HG03575 (cell line): ENCODE measurements around the gene SHB.
A peak's percentile ranks its signal among the peaks of the same experiment; 100 is the strongest.

Source experiments
- ATAC-seq: cut with Tn5 transposase; IDR thresholded peaks from one replicate; pipeline ENCODE4 v1.9.1; 2021; ENCODE audit not compliant: unreplicated experiment, insufficient number of reproducible peaks, low FRiP score; ENCODE audit errors: extremely low read depth

SHB gene

DNA sequence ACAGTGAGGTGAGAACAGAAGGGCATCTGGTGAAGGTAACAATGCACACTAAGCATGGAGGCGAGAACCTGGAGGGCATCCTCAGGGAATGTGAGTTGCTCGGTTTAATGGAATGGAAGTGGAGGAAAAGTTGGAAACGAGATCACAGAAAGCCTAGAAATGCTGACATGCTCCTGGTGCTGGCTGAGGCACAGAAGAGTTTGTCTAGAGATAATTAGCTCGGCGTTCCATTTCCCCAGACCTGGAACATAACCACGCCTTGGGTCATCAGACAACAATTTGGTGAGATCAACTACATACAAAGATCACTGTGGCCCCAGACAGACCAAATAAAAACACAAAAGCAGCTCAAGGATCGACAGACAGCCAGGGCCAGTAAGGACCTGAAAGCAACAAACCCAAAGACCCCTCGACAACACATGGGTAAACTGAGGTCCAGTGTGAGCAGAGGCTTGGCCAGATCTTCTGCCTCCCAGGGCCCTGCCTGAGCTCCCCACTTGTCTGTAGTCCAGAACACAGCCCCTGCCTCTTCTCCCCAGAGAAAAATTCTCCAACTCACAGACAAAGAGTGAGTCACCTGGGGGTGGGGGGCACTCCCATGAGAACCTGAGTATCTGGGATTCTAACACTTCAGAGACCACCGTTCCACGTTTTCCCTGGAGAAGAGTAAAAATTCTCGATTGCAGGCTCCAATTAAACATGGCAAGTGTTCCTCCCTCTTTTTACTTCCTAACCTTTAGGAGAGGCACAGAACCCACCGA is 52.5 kb downstream of the SHB start:
- ATAC-seq: no peak

DNA sequence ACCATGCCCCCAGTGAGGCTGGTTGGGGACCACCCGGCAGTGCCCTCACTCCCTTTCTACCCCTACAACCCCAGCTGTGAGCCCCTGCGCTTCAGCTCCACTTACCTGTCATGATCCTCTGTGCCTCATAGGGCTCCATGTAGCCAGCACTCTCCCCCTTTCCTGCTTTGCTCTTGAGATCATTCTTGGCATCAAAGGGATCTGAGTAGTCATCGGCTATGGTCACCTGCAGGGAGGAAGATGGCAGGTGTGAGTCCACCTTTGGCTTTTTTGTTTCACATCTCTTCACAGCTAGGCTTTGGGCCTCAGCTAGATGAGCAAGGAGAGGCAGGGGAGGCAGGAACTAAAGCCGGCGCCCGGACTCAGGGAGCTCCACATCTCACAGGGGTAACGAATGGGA is 53.1 kb downstream of the SHB start:
- ATAC-seq: no peak

DNA sequence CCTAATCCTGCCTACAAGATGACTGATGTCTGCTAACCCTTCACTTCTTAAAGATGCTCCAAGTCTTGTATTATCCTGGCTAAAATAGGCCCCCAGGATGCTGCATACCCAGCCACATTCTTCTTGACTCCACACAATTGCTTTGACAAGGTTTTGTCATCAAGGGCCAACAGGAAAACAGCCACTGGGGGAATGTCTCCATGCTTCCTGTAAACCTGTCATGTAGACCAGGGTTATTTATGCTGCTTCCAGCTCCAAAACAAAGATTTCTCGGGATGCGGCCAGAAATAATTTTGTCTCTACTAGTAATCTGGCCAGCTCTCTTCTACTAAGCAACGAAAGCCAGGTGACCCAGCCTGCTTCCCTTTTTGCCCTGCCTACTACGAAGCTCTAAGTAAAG is 53.8 kb downstream of the SHB start:
- no peak for ATAC-seq

DNA sequence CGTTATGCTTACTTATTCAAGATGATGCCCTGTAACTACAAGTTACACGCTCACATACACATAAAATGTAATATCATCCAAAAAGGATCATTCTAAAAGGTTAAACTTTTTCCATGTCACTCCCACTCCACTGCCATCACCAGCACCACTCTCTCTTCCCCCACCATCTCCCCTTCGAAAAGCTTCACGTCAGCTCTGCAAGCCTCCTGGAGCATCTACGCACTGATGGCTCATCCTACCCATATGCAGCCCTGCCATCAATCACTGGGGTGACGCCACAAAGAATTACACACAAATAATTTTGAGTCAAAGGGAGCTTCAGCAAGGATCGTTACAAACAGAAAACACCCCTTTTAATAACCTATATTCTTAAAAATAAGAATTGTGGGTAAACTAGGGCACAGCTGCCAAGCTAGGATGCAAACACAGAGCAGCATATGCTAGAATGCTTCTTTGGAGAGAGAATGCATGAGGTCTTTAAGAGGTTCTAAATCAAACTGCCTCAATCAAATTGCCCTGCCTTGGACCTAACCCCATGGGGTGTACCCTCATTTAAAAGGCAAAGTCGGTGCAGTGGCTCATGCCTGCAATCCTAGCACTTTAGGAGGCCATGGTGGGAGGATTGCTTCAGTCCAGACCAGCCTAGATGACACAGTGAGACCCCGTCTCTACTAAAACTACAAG is 56.1 kb downstream of the SHB start:
- no peak for ATAC-seq

DNA sequence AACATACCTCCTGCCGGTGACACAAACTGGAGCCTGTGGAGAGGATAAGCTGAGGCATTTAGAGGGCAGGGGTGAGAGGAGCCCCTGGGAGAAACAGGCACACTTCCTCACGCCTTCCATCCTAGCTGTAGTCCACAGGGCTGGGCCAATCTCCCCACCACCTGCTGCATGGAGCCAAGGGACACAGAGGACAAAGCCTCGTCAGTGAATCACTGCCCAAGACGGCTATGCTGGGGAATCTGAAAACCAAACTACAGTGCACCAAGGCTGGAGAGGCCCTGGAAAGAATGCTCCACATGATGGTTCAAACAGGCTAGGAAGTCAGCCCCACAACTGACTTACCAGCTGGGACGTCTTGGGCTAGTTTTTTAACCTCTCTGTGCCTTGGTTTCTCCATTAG is 57.0 kb downstream of the SHB start:
- ATAC-seq: no peak

DNA sequence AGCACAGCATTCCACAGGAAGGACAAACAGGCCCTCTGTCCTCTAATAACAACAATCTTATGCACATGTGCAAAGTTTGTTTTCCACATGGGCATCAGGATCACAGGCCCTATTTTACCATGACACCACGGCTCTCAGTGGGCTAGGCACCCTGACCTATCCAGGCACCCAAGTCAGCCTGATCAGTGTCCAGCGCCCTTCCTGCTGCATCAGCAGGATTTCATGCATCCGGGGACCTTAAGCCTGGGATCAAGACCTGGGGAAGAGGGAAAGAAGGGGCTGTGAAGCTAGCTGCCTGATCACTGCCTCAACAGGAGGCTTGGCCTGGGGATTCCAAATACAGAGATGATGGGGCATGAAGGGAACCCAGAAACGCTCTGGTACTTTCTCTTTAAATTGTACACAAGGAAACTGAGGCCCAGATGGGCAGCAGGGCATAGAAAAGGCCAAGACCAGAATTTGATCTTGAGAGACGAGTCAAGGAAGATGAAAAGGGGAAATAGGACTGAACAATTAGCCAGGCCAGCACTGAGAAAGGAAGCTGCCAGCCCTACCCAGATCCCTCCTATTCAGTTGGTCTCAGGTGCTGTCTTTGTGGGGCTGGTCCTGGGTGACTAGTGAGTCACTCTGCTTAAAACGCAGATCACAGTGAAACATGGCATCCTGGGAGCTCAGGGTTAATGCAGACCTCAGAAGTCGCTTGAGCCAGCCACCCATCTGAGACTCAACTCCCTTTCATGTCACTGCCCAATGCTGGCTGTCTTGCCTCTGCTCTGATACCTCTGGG is 57.9 kb downstream of the SHB start:
- no peak for ATAC-seq

DNA sequence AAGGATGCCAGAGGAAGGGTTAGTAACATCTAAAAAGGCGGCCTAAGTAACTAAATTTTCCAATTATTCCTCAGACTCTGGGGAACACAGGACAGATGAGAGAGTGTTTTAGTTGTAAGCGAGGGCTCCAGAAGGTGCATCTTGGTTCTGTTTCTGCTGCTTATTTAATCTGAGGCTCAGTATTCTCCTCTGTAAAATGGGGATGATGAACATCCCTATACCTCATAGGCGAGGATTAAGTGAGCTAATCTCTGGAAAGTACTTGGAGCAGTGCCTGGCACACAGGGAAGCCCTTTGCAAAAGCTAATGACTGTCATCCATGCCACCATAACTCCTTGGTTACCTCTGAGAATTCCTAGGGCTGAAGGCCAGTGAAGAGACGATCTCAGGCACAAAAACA is 59.0 kb downstream of the SHB start:
- ATAC-seq: no peak

DNA sequence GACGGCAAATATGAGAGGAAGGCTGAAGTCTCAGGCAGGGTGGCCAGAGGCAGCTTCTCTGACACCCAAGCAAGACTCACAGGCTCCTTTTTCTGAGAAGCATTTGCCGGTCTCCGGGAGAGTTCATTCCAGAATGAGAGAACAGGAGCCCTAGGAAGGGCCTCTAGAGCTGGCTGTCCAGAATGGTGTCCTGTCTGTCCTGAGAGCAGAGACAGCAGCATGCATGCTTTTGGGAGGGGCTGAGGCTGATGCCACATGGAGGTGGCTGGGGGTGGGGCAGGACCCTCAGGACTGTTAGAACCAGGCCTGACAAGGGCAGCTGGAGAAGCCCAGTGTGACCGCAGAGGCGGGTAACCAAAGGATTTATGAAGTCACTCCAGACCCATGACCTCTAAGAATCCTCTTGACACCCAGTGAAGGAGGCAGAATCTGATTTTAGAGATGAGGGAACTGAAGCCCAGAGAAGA is 60.0 kb downstream of the SHB start:
- ATAC-seq: no peak

DNA sequence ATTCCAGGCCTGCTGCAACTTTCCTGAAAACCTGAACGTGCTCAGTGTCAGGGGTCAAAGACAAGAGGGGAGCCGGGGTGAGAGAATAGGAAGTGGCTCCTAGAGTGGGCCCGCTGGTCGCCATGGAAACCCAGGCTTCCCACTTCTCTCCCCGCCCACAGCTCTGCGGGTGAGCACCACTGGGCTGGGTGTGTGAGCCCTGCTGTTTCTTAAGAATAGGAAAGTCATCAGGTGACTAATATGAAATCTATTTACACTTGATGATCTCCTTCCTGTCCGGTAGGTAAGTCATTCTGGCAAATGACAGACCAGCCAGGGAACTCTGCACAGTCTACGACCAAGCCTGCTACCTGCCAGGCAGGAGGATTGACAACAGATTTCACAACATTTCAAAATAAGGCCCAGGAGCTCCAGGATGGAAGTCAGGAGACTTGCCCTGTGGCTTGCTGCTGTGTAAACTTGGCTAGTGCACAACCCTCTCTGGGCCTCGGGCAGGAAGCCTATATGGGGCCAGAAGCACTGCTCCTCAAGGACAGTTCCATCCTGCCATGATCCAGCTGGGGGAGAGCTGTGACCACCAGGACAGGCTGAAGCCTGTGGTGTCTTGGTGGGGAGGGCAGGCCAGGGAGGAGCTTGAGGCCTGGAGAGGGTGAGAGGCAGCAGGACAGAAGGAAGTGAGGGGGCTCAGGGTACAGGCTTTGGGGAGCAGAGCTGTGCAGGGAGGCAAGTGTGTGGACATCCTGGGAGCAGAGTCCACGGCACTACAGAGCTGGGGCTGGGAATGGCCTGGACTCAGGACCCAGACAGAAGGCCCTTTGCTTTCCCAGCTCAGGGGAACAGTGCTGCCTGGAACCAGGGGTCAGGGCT is 60.6 kb downstream of the SHB start:
- peak; percentile 75 for ATAC-seq

DNA sequence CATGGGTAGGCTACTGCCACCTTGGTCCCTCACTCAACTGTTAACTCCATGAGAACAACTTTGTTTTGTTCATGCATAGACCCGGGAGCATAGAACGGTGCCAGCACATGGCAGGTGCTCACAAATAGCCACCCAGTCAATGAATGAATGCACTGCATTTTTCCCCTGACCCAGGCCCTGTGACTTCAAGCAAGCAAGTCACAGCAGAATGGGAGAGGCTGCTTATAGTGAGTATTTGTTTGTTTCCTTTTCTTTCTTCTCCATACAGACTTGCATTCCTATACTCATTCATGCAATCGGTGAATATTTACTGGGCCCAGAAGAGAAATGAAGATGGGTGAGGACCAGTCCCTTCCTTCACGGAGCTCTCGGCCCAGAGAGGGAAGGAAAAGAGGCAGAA is 62.0 kb downstream of the SHB start:
- ATAC-seq: no peak

DNA sequence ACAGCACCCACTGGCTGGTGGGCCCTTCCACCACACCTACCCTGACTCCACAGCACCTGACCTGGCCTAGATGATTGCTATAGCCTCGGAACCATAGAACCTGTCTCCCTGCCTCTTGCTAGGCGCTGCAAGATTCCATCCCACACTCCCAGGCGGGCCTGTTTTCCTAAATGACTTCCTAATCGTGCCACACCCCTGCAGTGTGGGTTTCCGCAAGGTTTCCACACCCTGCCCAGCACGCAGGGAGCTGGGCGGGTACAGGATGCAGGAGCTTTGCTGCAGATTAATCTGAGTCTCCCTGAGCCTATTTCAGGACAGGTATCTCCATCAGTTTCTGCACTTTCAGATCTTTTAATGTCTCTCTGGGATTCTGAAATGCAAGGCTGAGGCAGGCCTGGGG is 62.9 kb downstream of the SHB start:
- ATAC-seq: no peak

DNA sequence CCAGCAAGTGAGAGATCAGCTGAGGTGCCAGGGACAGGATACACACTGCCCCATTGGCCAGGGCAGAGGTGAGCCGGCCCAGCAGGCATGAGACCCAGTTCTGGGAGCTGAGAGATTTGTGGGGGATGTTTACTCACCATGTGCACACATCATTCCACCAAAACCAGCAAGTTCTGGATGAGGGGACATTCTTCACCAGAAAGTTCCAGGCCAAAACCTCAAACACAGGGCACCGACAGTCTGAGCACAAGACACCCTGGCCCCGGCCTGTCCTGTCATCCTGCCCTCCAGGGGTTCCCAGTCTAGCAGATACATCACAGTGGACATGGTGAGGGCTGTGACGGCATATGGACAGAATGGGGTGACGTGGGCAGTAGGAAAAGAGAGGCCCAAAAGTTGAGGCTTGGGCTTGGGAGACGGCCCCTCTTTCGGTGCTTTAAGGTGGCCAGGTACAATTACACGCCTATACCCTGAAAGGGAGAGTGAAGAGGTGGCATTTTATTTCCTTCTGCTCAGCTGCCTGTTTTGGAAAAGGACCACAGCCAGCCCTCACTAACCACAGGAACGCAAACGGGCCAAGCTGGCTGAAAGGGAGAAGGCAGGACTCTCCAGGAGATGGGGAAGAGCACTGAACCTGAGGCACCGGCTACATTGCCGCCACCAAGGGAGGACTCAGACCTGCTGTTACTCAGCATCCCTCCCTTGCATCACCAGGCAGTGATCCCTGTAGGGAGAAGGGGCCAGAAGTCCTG is 64.0 kb downstream of the SHB start:
- ATAC-seq: no peak

DNA sequence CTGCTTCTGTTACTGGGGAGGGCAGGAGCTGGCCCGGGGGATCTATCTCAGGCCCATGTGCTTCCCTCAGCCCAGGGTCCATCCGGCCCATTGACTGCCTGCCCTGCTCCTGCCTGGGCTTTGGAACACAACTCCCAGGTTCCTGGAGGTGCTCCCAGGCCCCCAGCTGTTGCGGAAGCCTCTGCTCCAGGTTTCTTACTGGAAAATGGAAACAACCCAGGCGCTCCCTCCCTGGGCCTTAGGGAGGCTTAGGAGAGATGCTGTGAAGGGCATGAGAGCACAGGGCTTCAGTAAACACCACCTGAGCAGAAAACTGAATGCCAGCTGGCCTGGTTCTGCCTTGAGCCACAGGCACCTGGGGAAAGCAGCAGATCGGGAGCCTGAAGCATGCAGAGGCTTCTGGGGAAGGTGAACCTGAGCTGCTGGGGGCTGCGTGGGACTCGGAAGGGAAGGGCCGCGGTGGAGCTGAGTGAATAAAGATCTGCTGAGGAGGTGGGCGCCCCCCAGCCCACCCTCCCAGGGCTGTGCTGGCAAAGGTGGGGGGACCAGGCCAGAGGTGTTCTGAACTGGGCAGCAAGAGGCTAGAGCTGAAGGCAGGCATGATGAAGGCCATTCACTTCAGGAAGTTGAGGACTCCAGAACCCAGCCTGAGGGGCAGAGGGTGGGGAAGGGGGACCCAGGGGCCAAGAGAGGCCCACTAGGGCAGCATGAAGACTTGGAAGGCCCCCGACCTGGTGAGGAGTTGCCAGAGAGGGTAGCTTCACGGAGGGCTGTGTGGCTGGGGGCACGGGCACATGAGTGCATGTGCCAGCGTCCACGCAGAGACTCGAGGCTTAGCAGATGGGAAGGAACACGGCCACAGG is 64.8 kb downstream of the SHB start:
- no peak for ATAC-seq

DNA sequence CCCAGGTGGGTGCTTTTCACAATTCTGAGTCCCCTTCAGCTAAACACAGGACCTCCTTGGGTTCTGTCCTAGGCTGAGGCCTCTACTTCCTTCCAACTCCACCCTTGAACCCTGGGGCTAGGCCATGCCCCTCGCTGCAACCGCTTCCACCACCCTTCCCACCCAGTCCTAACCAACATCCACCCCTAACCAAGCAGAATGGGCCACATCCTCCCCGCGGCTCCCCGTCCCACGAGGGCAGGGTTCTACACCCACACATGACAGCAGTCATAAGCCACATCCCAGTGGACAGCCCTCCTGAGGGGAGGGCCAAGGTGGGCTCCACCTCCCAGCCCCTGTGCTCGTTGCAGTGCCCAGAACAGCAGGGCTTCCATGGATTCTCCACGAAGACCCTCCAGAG is 65.8 kb downstream of the SHB start:
- ATAC-seq: no peak

DNA sequence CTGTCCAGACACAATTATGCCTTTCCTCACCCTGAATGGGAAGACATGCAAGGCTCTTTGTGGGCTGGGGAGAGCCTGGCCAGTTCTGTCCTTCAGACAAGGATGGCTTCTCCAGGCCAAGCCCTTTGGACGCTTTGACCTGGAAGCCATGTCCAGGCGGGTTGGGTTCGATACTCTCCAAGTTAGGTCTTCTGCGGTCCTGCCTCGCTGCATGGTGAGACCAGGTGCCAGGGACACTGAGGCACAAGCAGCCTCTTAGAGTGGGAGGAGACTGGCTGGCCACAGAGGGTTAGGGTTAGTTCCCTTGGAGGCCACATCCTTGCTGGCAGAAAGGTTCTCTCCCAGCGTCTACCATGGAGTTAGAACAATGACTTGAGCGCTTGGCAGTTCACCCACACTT is 67.6 kb downstream of the SHB start:
- ATAC-seq: no peak

DNA sequence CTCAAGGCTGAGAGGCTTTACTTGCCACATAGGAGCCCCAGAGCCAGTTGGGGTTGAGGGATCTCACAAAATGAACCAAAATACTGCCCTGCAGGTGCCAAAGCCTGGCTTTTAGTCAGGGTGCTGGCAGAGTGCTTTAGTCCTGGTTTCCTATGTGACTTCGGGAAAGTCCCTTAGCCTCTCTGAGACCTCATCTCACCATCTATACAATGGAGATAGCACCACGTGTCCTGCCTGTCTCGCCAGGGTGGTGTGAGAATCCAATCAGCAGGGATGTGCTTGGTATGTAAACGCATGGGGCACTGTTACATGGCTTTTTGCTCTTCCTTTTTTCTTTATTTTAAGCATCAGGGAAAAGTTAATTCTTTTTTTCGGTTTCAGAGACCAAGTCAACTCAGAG is 68.3 kb downstream of the SHB start:
- no peak for ATAC-seq

DNA sequence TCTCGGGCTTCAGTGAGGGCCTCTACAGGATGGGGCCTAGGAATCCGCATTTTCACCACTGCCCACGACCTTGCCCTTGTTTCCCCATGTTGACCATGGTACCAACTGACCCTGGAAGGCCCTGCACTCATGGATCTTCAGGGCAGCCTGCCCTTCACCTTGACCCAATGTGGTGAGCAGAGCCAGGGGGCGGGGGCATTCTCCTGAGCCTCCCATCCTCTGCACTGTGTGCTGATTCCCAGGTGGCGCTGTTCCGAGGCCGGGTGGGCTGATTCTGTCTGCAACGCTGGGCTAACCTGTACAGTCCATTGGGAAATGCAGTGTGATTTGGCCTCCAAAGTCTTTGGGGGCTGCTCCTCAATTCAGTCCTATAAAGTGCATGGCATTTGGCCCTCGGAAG is 68.7 kb downstream of the SHB start:
- no peak for ATAC-seq
